ENCODE data around the gene BEND6. TPM values are rescaled to one million over a fixed set of nuclear protein-coding genes. Genes with fewer than 3 reads are reported as not detected.
"Not testable (repeated sequence)": the region's sequence is repeated elsewhere in the genome, so short reads cannot be mapped to it uniquely, and the experiment has no call there.

BEND6 gene
- total RNA-seq, 1 experiment from 2014 or later, result 11.9 TPM

DNA sequence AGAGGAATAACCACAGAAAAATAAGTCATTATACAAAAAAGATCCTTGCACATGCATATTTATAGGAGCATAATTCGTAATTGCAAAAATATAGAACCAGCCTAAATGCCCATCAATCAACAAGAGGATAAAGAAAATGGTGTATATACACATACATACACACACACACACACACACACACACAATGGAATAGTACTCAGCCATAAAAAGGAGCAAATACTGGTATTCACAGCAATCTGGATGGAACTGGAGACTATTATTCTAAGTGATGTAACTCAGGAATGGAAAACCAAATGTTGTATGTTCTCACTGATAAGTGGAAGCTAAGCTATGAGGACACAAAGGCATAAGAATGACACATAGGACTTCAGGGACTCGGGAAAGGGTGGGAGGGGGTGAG is 89.7 kb downstream of the BEND6 start:
- no peak for DNase-seq (ENCODE audit: low read depth in 1 of 2, low spot score in 2 of 2)
- Histone ChIP-seq H3K36me3 (peaks cover 15% of the 10 kb centered on the region), H3K4me3 (no peak overlapping the region), H3K9me3 (replicated peaks) (peaks cover 4% of the 10 kb centered on the region), H3K27ac (no peak overlapping the region), H3K4me1 (replicated peaks) (peaks cover 11% of the 10 kb centered on the region), H3K27me3 (replicated peaks) (no peaks in the 10 kb centered on the region)

DNA sequence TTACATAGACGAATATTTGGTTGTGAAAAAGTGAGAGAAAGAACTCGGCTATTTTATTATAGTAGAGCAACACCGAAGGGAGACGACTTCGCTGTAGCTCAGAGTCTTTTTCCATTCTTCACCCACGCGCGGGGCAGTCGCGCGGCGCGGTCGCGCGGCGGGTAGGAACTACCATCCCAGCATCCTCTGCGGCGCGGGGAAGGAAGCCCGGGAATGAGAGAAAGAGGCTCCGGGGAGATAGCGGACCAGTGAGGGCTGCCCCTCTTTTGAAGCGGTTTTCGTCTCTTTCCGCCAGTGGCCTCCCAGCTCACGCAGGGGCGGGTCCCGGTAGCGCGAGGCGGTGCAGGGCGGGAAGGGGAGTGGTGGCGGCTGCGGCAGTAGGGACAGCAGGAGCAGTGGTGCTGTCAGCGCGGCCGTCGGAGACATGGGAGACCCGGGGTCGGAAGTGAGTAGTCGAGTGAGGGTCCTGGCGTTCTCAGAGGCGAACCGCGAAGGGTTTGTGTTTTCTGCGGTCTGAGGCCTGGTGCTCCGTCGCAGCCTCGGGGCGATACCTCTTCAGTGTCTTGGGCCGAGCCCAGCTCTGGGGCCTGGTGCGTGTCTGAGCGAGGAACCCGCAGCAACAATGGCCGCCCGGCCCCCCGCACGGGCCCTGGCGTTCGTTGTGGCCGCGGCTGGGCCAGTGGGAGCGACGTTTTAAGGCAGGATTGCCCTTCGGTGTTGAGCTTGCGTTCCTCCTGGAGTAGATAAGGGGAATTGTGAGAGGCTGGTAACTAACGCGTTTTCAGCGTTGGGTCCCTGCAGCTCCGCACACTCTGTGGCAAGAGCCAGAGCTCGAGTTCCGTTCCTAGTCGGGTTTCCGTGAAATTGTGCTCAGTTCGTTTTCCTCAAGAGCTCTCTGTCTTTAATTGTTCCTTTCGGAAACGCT is 91.7 kb downstream of the BEND6 start, which contains the start of gene KIAA1586:
Gene KIAA1586, plus strand, starts transcription at position 362 of the 925 bp plus-strand sequence. Its CDS starts 63 bp downstream, at position 425.
- Histone ChIP-seq H3K4me3 (peak within 1 kb of the TSS; percentile 50), H3K36me3 (peaks cover 29% of the 10 kb centered on the region), H3K27ac (peak within 1 kb of the TSS; percentile 42; the same call in 1 of the 2 replicates)

DNA sequence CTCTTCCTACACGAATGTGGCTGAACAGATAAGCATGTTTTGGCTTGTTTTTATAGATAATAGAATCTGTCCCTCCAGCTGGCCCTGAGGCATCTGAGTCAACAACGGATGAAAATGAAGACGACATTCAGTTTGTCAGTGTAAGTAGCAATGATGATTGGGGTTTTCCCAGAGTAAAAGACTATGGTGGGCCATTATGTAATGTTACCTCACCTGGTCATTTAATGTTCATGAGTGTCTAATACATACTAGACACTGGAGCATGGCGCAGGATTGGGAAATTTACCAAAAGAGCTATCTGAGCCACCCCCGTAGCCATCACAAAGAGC is 92.3 kb downstream of the BEND6 start:
- not testable (repeated sequence) for H3K9me3 ChIP-seq (replicated peaks); H3K4me3 ChIP-seq; DNase-seq (ENCODE audit: low read depth in 1 of 2, low spot score in 2 of 2); H3K27me3 ChIP-seq (replicated peaks); H3K27ac ChIP-seq
- Histone ChIP-seq H3K4me1 (replicated peaks) (peaks cover 11% of the 10 kb centered on the region), H3K36me3 (peaks cover 35% of the 10 kb centered on the region)

More for the DNA sequence above, 91.7 kb downstream of the BEND6 start, which contains the start of gene KIAA1586:
- not testable (repeated sequence) for H3K27me3 ChIP-seq (replicated peaks); H3K9me3 ChIP-seq (replicated peaks)
- DNase-seq (ENCODE audit: low read depth in 1 of 2, low spot score in 2 of 2), result peak; percentile 93 to 94
- peaks cover 11% of the 10 kb centered on the region for H3K4me1 ChIP-seq (replicated peaks)

DNA sequence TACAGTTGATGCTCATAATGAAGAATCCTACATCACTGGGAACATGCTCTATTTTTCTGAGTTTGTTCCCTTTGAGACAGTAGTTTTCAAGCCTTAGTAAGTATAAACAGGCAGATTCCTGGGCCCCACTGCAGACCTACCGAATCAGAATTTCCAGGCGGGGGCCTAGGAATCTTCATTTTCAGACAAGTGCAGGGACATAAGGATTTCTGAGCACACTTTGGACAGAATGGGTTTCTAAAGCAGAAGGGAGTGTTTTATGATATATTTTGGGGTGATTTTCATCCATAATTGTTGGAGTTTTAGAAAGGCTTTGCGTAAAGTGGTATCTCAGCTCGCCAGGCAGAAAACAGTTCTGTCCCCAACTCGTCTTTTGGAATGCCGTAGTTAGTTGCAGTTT is 93.0 kb downstream of the BEND6 start:
- not testable (repeated sequence) for H3K27me3 ChIP-seq (replicated peaks); H3K9me3 ChIP-seq (replicated peaks); DNase-seq (ENCODE audit: low read depth in 1 of 2, low spot score in 2 of 2); H3K4me3 ChIP-seq; H3K27ac ChIP-seq
- Histone ChIP-seq H3K36me3 (peaks cover 40% of the 10 kb centered on the region), H3K4me1 (replicated peaks) (peaks cover 11% of the 10 kb centered on the region)

- Histone ChIP-seq H3K4me3 (no peak overlapping the region), H3K27ac (no peak overlapping the region), H3K9me3 (replicated peaks) (peaks cover 4% of the 10 kb centered on the region), H3K27me3 (replicated peaks) (no peaks in the 10 kb centered on the region), H3K36me3 (peaks cover 48% of the 10 kb centered on the region), H3K4me1 (replicated peaks) (peaks cover 11% of the 10 kb centered on the region)
- DNase-seq (ENCODE audit: low read depth in 1 of 2, low spot score in 2 of 2), result no peak
Measured at GRCh38 chr6:57048577-57048976, 93.7 kb downstream of the BEND6 start.

- Histone ChIP-seq H3K27me3 (replicated peaks) (no peaks in the 10 kb centered on the region), H3K4me3 (no peak overlapping the region), H3K4me1 (replicated peaks) (no peaks in the 10 kb centered on the region), H3K9me3 (replicated peaks) (no peaks in the 10 kb centered on the region), H3K27ac (no peak overlapping the region), H3K36me3 (peaks cover 25% of the 10 kb centered on the region)
- no peak for DNase-seq (ENCODE audit: low read depth in 1 of 2, low spot score in 2 of 2)
Measured at GRCh38 chr6:57063847-57064246, 108.9 kb downstream of the BEND6 start.

GRCh38 chr6:57064809-57065208 is 109.9 kb downstream of the BEND6 start:
- H3K27me3 ChIP-seq (replicated peaks), result no peaks in the 10 kb centered on the region
- no peak overlapping the region for H3K4me3 ChIP-seq
- H3K9me3 ChIP-seq (replicated peaks), result no peaks in the 10 kb centered on the region
- DNase-seq (ENCODE audit: low read depth in 1 of 2, low spot score in 2 of 2), result no peak
- H3K36me3 ChIP-seq, result peaks cover 19% of the 10 kb centered on the region
- H3K4me1 ChIP-seq (replicated peaks), result no peaks in the 10 kb centered on the region
- no peak overlapping the region for H3K27ac ChIP-seq

DNA sequence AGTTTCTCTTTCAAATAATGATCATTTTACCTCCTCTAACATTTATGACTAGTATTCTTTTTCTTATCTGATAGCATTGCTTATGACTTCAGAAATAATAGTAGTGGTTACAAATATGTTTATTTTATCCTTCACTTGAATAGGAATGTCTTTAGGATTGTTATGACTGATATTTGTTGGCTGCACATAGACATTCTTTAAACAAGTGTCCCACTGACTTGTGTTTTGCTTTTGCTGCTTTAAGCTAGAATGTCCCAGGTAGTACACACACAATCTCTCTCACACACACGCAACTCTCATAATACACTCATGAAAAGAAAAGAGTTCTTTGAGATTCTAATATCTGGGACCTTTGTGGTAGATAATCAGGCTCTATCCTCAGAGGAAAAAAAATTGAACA is 113.2 kb downstream of the BEND6 start:
- DNase-seq (ENCODE audit: low read depth in 1 of 2, low spot score in 2 of 2), result no peak
- no peaks in the 10 kb centered on the region for H3K27me3 ChIP-seq (replicated peaks)
- H3K27ac ChIP-seq, result no peak overlapping the region
- H3K4me1 ChIP-seq (replicated peaks), result no peaks in the 10 kb centered on the region
- no peak overlapping the region for H3K4me3 ChIP-seq
- H3K36me3 ChIP-seq, result peaks cover 6% of the 10 kb centered on the region; the same call in 1 of the 2 replicates
- H3K9me3 ChIP-seq (replicated peaks), result no peaks in the 10 kb centered on the region

DNA sequence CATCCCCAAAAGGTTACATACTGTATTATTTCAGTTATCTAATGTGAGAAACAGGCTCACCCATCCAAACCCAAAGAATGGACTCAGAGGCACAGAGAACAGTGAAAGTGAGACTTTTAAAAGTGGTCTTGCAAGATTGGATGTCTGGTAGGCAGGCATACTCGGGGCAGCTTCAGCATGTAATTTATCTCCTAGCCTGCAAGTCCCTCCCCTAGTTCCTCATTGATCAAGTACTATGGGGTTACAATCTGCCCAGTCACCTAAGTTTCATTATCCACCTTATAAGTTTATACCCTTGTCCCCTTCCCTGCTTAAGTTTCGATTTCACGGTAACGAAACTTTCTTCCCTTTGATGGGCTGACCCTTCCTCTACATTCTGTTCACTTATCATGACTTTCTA is 114.3 kb downstream of the BEND6 start:
- Histone ChIP-seq H3K27me3 (replicated peaks) (no peaks in the 10 kb centered on the region), H3K36me3 (peaks cover 6% of the 10 kb centered on the region; the same call in 1 of the 2 replicates), H3K4me1 (replicated peaks) (no peaks in the 10 kb centered on the region), H3K4me3 (no peak overlapping the region), H3K27ac (no peak overlapping the region), H3K9me3 (replicated peaks) (no peaks in the 10 kb centered on the region)
- DNase-seq (ENCODE audit: low read depth in 1 of 2, low spot score in 2 of 2), result no peak

GRCh38 chr6:57069920-57070331 is 115.0 kb downstream of the BEND6 start:
- DNase-seq (ENCODE audit: low read depth in 1 of 2, low spot score in 2 of 2), result no peak

DNA sequence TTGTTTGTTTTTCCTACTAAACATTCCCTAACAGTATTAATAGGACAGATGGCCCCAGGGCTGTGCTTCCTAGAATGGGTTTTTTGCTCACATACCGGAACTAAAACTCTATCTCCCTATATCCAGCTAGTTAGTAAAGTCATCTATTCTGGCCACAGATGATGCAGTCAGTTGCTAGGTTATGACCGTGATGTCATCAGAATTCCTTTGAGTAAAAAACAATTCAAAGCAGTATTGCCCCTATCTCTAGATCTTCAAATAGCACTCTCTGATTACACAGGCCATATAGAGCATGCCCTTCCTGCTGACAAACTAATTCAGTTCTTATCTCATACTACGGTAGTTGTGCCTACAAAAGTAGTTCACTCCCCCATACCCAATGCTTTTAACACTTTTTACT is 117.2 kb downstream of the BEND6 start:
- no peaks in the 10 kb centered on the region for H3K36me3 ChIP-seq
- H3K27me3 ChIP-seq (replicated peaks), result no peaks in the 10 kb centered on the region
- H3K9me3 ChIP-seq (replicated peaks), result no peaks in the 10 kb centered on the region
- no peak for DNase-seq (ENCODE audit: low read depth in 1 of 2, low spot score in 2 of 2)
- H3K27ac ChIP-seq, result no peak overlapping the region
- H3K4me3 ChIP-seq, result no peak overlapping the region
- no peaks in the 10 kb centered on the region for H3K4me1 ChIP-seq (replicated peaks)

More at GRCh38 chr6:57069920-57070331, 115.0 kb downstream of the BEND6 start:
- peaks cover 3% of the 10 kb centered on the region; the same call in 1 of the 2 replicates for H3K36me3 ChIP-seq
- H3K4me3 ChIP-seq, result no peak overlapping the region
- no peaks in the 10 kb centered on the region for H3K9me3 ChIP-seq (replicated peaks)
- H3K27me3 ChIP-seq (replicated peaks), result no peaks in the 10 kb centered on the region
- no peaks in the 10 kb centered on the region for H3K4me1 ChIP-seq (replicated peaks)
- no peak overlapping the region for H3K27ac ChIP-seq

DNA sequence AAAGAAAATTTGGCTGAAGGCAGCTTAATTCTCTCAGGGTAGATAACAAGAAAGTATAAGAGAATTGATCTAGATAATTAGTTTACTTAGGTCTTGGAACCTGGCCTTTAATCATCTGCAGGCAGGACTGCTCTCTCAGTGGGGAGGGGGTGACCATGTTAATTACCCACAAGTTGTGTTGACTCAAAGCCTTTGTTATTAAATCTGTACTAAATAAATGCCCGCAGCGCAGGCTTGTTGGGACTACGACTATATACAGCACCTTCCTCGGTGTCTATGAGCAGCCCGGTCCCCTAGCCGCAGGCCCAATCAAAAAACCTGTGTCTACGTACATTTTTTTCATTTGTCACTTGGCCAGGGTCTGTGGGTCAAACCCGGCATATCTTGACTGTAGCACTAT is 119.5 kb downstream of the BEND6 start:
- Histone ChIP-seq H3K27ac (no peak overlapping the region), H3K36me3 (no peaks in the 10 kb centered on the region), H3K4me3 (no peak overlapping the region), H3K27me3 (replicated peaks) (no peaks in the 10 kb centered on the region), H3K4me1 (replicated peaks) (no peaks in the 10 kb centered on the region), H3K9me3 (replicated peaks) (no peaks in the 10 kb centered on the region)
- no peak for DNase-seq (ENCODE audit: low read depth in 1 of 2, low spot score in 2 of 2)

DNA sequence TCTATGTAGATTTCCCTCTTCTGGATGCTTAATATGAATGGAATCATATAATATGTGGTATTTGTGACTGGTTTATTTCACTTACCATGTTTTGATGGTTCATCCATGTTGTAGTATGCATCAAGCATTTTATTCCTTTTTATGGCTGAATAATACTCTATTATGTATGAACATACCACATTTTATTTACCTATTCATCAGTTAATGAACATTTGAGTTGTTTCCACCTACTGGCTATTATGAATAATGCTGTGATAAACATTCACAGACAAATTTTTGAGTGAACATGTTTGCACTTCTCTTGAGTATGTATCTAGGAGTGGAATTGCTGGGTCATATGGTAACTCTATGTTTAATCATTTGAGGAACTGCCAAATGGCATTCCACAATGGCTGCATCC is 120.2 kb downstream of the BEND6 start:
- H3K4me1 ChIP-seq (replicated peaks), result no peaks in the 10 kb centered on the region
- H3K27ac ChIP-seq, result no peak overlapping the region
- no peak for DNase-seq (ENCODE audit: low read depth in 1 of 2, low spot score in 2 of 2)
- H3K36me3 ChIP-seq, result no peaks in the 10 kb centered on the region
- no peaks in the 10 kb centered on the region for H3K27me3 ChIP-seq (replicated peaks)
- H3K4me3 ChIP-seq, result no peak overlapping the region
- no peaks in the 10 kb centered on the region for H3K9me3 ChIP-seq (replicated peaks)

All from SJSA1 (cell line).